Measurements from ENCODE around the gene CACNA1I. TPM values are rescaled to one million over a fixed set of nuclear protein-coding genes. Genes with fewer than 3 reads are reported as not detected.

The CACNA1I gene
- total and polyA plus RNA-seq, 2 experiments from 2014 or later = 0.42 to 2.4 TPM

- no peak overlapping the region for H3K27ac ChIP-seq (ENCODE audit: low read depth)
- H3K9me2 ChIP-seq (ENCODE audit: insufficient read depth) = no peaks in the 10 kb centered on the region
- Mint-ChIP-seq H3K4me3 (no peak overlapping the region), H3K9me3 (no peaks in the 10 kb centered on the region), H3K27ac (no peak overlapping the region), H3K27me3 (ENCODE audit: insufficient read depth, low read depth, poor library complexity) (peaks cover 2% of the 10 kb centered on the region), H3K36me3 (ENCODE audit: low read depth) (no peaks in the 10 kb centered on the region), H3K4me1 (peaks cover 15% of the 10 kb centered on the region)
- H3K36me3 ChIP-seq (ENCODE audit: insufficient read depth) = no peaks in the 10 kb centered on the region
- H3F3A ChIP-seq (replicated peaks; ENCODE audit: low read depth) = no peaks in the 10 kb centered on the region
- DNase-seq (ENCODE audit: low spot score) (no peak), ATAC-seq (no peak)
- H3K4me3 ChIP-seq = no peak overlapping the region
- H3K79me2 ChIP-seq (replicated peaks; ENCODE audit: insufficient read depth) = no peaks in the 10 kb centered on the region
- no peaks in the 10 kb centered on the region for H4K20me1 ChIP-seq (replicated peaks; ENCODE audit: insufficient read depth)
- H3K4me2 ChIP-seq = no peak overlapping the region
- peaks cover 6% of the 10 kb centered on the region for H3K4me1 ChIP-seq (ENCODE audit: insufficient read depth)
- no peak for TF ChIP-seq EZH2phosphoT487 (IDR thresholded peaks at IDR 0.05; ENCODE audit: unreplicated experiment)
- no peak for TF ChIP-seq NANOG (IDR thresholded peaks at IDR 0.05; ENCODE audit: borderline replicate concordance)
- no peak for TF ChIP-seq POLR2AphosphoS5 (IDR thresholded peaks at IDR 0.05; ENCODE audit: low read depth)
- TF ChIP-seq EZH2 (IDR thresholded peaks at IDR 0.05; ENCODE audit: low read depth, unreplicated experiment) = no peak
- TF ChIP-seq, protein P1, sequence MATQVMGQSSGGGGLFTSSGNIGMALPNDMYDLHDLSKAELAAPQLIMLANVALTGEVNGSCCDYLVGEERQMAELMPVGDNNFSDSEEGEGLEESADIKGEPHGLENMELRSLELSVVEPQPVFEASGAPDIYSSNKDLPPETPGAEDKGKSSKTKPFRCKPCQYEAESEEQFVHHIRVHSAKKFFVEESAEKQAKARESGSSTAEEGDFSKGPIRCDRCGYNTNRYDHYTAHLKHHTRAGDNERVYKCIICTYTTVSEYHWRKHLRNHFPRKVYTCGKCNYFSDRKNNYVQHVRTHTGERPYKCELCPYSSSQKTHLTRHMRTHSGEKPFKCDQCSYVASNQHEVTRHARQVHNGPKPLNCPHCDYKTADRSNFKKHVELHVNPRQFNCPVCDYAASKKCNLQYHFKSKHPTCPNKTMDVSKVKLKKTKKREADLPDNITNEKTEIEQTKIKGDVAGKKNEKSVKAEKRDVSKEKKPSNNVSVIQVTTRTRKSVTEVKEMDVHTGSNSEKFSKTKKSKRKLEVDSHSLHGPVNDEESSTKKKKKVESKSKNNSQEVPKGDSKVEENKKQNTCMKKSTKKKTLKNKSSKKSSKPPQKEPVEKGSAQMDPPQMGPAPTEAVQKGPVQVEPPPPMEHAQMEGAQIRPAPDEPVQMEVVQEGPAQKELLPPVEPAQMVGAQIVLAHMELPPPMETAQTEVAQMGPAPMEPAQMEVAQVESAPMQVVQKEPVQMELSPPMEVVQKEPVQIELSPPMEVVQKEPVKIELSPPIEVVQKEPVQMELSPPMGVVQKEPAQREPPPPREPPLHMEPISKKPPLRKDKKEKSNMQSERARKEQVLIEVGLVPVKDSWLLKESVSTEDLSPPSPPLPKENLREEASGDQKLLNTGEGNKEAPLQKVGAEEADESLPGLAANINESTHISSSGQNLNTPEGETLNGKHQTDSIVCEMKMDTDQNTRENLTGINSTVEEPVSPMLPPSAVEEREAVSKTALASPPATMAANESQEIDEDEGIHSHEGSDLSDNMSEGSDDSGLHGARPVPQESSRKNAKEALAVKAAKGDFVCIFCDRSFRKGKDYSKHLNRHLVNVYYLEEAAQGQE (IDR thresholded peaks at IDR 0.05; ENCODE audit: unreplicated experiment) = no peak
- TF ChIP-seq JUNB (IDR thresholded peaks at IDR 0.05; ENCODE audit: unreplicated experiment) = no peak
- no peak for TF ChIP-seq ZNF114 (CRISPR knock-in tag; IDR thresholded peaks at IDR 0.05)
- no peak for TF ChIP-seq ZNF331 (CRISPR knock-in tag; IDR thresholded peaks at IDR 0.05; ENCODE audit: low read depth)
- no peak for TF ChIP-seq CTCF (conservative IDR thresholded peaks at IDR 0.05; ENCODE audit: low read depth in 2 of 2)
- no peak for TF ChIP-seq CREB1 (CRISPR knock-in tag; IDR thresholded peaks at IDR 0.05; ENCODE audit: low read depth)
- TF ChIP-seq, protein P2, sequence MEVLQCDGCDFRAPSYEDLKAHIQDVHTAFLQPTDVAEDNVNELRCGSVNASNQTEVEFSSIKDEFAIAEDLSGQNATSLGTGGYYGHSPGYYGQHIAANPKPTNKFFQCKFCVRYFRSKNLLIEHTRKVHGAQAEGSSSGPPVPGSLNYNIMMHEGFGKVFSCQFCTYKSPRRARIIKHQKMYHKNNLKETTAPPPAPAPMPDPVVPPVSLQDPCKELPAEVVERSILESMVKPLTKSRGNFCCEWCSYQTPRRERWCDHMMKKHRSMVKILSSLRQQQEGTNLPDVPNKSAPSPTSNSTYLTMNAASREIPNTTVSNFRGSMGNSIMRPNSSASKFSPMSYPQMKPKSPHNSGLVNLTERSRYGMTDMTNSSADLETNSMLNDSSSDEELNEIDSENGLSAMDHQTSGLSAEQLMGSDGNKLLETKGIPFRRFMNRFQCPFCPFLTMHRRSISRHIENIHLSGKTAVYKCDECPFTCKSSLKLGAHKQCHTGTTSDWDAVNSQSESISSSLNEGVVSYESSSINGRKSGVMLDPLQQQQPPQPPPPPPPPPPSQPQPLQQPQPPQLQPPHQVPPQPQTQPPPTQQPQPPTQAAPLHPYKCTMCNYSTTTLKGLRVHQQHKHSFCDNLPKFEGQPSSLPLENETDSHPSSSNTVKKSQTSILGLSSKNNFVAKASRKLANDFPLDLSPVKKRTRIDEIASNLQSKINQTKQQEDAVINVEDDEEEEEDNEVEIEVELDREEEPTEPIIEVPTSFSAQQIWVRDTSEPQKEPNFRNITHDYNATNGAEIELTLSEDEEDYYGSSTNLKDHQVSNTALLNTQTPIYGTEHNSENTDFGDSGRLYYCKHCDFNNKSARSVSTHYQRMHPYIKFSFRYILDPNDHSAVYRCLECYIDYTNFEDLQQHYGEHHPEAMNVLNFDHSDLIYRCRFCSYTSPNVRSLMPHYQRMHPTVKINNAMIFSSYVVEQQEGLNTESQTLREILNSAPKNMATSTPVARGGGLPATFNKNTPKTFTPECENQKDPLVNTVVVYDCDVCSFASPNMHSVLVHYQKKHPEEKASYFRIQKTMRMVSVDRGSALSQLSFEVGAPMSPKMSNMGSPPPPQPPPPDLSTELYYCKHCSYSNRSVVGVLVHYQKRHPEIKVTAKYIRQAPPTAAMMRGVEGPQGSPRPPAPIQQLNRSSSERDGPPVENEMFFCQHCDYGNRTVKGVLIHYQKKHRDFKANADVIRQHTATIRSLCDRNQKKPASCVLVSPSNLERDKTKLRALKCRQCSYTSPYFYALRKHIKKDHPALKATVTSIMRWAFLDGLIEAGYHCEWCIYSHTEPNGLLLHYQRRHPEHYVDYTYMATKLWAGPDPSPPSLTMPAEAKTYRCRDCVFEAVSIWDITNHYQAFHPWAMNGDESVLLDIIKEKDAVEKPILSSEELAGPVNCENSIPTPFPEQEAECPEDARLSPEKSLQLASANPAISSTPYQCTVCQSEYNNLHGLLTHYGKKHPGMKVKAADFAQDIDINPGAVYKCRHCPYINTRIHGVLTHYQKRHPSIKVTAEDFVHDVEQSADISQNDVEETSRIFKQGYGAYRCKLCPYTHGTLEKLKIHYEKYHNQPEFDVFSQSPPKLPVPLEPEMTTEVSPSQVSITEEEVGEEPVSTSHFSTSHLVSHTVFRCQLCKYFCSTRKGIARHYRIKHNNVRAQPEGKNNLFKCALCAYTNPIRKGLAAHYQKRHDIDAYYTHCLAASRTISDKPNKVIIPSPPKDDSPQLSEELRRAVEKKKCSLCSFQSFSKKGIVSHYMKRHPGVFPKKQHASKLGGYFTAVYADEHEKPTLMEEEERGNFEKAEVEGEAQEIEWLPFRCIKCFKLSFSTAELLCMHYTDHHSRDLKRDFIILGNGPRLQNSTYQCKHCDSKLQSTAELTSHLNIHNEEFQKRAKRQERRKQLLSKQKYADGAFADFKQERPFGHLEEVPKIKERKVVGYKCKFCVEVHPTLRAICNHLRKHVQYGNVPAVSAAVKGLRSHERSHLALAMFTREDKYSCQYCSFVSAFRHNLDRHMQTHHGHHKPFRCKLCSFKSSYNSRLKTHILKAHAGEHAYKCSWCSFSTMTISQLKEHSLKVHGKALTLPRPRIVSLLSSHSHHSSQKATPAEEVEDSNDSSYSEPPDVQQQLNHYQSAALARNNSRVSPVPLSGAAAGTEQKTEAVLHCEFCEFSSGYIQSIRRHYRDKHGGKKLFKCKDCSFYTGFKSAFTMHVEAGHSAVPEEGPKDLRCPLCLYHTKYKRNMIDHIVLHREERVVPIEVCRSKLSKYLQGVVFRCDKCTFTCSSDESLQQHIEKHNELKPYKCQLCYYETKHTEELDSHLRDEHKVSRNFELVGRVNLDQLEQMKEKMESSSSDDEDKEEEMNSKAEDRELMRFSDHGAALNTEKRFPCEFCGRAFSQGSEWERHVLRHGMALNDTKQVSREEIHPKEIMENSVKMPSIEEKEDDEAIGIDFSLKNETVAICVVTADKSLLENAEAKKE (CRISPR knock-in tag; IDR thresholded peaks at IDR 0.05) = no peak
- no peak for TF ChIP-seq STAT1 (IDR thresholded peaks at IDR 0.05; ENCODE audit: unreplicated experiment)
- TF ChIP-seq, protein P3, sequence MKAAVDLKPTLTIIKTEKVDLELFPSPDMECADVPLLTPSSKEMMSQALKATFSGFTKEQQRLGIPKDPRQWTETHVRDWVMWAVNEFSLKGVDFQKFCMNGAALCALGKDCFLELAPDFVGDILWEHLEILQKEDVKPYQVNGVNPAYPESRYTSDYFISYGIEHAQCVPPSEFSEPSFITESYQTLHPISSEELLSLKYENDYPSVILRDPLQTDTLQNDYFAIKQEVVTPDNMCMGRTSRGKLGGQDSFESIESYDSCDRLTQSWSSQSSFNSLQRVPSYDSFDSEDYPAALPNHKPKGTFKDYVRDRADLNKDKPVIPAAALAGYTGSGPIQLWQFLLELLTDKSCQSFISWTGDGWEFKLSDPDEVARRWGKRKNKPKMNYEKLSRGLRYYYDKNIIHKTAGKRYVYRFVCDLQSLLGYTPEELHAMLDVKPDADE (IDR thresholded peaks at IDR 0.05) = no peak
- H2AFZ ChIP-seq = no peak overlapping the region
- H3K27me3 ChIP-seq (ENCODE audit: insufficient read depth) = no peaks in the 10 kb centered on the region
These were observed 165.2 kb downstream of the CACNA1I start for GRCh38 chr22:39735776-39736175.

Data from GM23338 (cell line).